Measurements from ENCODE around the gene SPDYE1. TPM values are rescaled to one million over a fixed set of nuclear protein-coding genes. Genes with fewer than 3 reads are reported as not detected.

Gene SPDYE1
- total and polyA plus RNA-seq, 2 of the 13 experiments (the other 11 are each of a cell fraction or from before 2014, with no cell fraction given) = not detected

DNA sequence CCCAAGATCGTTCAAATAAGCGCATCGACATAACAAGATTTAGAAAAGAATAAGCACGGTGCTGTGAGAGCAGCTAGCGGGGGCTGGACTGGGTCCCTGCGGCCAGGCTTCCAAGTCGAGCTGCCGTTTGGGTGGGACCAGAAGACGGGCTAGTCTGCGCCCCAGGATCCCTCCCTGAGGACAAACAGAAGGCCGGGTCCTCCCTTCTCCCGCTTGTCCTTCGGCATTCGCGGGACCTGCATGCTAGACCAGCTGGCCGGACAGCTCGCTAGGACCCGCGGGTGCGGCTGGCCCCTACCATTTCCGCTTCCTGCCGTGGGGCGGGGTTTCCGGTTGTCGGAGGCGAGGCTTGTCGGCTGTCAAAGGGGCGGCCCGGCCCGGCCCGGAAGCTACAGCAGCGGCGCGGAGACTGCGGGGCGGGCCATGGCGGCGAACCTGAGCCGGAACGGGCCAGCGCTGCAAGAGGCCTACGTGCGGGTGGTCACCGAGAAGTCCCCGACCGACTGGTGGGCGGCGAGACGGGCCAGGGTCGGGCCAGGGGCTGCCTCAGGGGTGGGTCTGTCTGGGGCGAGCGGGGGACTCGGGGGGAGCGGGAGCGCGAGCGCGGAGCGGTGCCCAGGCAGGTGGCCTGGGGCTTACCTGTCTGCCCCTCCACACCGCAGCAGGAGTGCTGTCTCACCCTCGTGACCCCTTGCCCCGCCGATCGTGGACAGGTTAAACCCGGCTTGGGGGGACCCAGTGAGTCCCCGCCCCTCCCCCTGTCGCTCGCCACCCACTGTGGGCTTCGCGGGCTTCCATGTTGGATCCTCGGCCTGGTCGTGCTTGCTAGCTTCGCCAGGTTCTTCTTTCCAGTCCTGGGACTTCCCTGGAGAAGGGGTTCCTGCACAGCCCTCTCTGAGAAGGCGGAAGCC lies 46.9 kb downstream of the SPDYE1 start, which contains the start of gene DBNL (continued):
- TF ChIP-seq, protein P1, sequence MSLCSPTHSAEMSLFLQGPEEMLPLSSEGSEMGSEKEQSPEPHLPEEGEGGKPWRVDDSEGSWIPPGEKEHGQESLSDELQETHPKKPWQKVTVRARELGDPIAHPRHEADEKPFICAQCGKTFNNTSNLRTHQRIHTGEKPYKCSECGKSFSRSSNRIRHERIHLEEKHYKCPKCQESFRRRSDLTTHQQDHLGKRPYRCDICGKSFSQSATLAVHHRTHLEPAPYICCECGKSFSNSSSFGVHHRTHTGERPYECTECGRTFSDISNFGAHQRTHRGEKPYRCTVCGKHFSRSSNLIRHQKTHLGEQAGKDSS (CRISPR knock-in tag; IDR thresholded peaks at IDR 0.05; ENCODE audit: borderline replicate concordance, low read depth) = peak; percentile 84; the same call in 1 of the 2 replicates
- TF ChIP-seq SMC3 (IDR thresholded peaks at IDR 0.05; ENCODE audit: low read length) (no peak), FOXK1 (CRISPR knock-in tag; IDR thresholded peaks at IDR 0.05; ENCODE audit: borderline replicate concordance, low read depth) (peak; percentile 46; the same call in 1 of the 2 replicates), ZNF180 (CRISPR knock-in tag; IDR thresholded peaks at IDR 0.05; ENCODE audit: borderline replicate concordance, low read depth) (no peak), SSRP1 (CRISPR knock-in tag; IDR thresholded peaks at IDR 0.05) (no peak), ZNF678 (CRISPR knock-in tag; IDR thresholded peaks at IDR 0.05) (peak; percentile 69; the same call in 1 of the 2 replicates), CBFB (CRISPR knock-in tag; IDR thresholded peaks at IDR 0.05) (0 out of 2 replicates have a peak, but pooled peaks have one; percentile 20), GABPA (IDR thresholded peaks at IDR 0.05; ENCODE audit: low read depth, low read length) (peak; percentile 99), GABPA (CRISPR knock-in tag; IDR thresholded peaks at IDR 0.05; ENCODE audit: low read depth) (peak; percentile 95), MTF2 (CRISPR knock-in tag; IDR thresholded peaks at IDR 0.05; ENCODE audit: borderline replicate concordance) (no peak), MTA3 (CRISPR knock-in tag; IDR thresholded peaks at IDR 0.05) (no peak), ARID2 (CRISPR knock-in tag; IDR thresholded peaks at IDR 0.05; ENCODE audit: borderline replicate concordance) (peak; percentile 2; the same call in 1 of the 2 replicates), PHB2 (IDR thresholded peaks at IDR 0.05; ENCODE audit: partially characterized antibody) (no peak), ARNT2 (CRISPR knock-in tag; IDR thresholded peaks at IDR 0.05; ENCODE audit: low read depth) (0 out of 2 replicates have a peak, but pooled peaks have one; percentile 58), NFIB (CRISPR knock-in tag; IDR thresholded peaks at IDR 0.05; ENCODE audit: borderline replicate concordance) (no peak), ZFP62 (CRISPR knock-in tag; IDR thresholded peaks at IDR 0.05) (no peak), ADNP (CRISPR knock-in tag; IDR thresholded peaks at IDR 0.05) (no peak), PHF5A (CRISPR knock-in tag; IDR thresholded peaks at IDR 0.05; ENCODE audit: low read depth, unreplicated experiment) (no peak)
- TF ChIP-seq, protein P2, sequence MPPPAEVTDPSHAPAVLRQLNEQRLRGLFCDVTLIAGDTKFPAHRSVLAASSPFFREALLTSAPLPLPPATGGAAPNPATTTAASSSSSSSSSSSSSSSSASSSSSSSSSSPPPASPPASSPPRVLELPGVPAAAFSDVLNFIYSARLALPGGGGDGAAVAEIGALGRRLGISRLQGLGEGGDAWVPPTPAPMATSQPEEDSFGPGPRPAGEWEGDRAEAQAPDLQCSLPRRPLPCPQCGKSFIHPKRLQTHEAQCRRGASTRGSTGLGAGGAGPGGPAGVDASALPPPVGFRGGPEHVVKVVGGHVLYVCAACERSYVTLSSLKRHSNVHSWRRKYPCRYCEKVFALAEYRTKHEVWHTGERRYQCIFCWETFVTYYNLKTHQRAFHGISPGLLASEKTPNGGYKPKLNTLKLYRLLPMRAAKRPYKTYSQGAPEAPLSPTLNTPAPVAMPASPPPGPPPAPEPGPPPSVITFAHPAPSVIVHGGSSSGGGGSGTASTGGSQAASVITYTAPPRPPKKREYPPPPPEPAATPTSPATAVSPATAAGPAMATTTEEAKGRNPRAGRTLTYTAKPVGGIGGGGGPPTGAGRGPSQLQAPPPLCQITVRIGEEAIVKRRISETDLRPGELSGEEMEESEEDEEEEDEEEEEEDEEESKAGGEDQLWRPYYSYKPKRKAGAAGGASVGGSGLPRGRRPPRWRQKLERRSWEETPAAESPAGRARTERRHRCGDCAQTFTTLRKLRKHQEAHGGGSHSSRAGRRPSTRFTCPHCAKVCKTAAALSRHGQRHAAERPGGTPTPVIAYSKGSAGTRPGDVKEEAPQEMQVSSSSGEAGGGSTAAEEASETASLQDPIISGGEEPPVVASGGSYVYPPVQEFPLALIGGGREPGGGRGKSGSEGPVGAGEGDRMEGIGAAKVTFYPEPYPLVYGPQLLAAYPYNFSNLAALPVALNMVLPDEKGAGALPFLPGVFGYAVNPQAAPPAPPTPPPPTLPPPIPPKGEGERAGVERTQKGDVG (CRISPR knock-in tag; IDR thresholded peaks at IDR 0.05; ENCODE audit: borderline replicate concordance) = peak; percentile 76; the same call in 1 of the 2 replicates
- TF ChIP-seq, protein P3, sequence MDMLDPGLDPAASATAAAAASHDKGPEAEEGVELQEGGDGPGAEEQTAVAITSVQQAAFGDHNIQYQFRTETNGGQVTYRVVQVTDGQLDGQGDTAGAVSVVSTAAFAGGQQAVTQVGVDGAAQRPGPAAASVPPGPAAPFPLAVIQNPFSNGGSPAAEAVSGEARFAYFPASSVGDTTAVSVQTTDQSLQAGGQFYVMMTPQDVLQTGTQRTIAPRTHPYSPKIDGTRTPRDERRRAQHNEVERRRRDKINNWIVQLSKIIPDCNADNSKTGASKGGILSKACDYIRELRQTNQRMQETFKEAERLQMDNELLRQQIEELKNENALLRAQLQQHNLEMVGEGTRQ (IDR thresholded peaks at IDR 0.05; ENCODE audit: low read depth, low read length) = no peak
- TF ChIP-seq, protein P3 (CRISPR knock-in tag; IDR thresholded peaks at IDR 0.05; ENCODE audit: borderline replicate concordance) = no peak; the same call in 1 of the 2 replicates
- TF ChIP-seq, protein P4, sequence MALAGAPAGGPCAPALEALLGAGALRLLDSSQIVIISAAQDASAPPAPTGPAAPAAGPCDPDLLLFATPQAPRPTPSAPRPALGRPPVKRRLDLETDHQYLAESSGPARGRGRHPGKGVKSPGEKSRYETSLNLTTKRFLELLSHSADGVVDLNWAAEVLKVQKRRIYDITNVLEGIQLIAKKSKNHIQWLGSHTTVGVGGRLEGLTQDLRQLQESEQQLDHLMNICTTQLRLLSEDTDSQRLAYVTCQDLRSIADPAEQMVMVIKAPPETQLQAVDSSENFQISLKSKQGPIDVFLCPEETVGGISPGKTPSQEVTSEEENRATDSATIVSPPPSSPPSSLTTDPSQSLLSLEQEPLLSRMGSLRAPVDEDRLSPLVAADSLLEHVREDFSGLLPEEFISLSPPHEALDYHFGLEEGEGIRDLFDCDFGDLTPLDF (CRISPR knock-in tag; IDR thresholded peaks at IDR 0.05) = peak; percentile 63; the same call in 1 of the 2 replicates
